Measurements from ENCODE around the gene TCIRG1.

TCIRG1 gene

DNA sequence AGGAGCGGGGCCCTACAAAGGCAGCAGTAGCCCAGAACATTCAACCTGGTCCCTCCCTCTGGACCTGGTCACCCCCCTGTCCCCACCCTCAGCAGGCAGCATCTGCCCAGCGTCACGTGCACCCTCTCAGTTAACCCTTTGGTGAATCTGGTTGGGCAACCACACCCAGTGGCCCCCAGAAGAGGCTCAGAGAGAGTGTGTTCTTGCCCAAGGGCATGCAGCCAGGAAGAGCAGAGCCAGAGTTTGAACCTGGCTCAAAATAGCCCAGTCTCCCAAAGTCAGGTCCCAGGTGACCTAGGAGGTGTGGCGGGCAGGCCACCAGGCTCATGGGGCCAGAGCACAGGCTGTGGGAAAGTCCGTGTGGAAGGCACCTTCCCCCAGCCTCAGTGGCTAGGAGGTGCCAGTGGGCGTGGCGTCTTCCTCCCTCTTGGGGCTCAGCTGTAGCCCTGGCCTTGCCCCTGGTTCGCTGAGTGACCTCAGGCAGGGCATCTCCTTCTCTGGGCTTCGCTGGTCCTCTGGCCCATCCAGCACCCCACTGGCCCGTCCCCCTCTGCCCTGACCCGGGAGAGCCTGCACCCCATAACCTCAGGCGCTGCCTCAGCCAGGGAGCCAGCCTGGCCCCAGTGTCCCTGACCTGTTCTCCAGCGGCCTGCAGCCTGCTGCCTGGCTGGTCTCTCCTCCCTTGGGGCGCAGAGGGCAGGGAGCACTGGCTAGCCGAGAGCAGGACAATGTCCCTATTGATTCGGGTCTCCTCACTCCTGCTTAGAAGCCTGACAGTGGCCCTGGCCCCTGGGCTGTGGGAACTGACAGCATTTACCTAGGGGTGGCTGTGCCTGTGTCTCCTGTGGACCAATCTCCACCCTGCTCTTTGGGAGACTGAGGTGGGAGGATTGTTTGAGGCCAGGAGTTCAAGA, 21.7 kb upstream of the TCIRG1 start:
- no peak for DNase-seq

DNA sequence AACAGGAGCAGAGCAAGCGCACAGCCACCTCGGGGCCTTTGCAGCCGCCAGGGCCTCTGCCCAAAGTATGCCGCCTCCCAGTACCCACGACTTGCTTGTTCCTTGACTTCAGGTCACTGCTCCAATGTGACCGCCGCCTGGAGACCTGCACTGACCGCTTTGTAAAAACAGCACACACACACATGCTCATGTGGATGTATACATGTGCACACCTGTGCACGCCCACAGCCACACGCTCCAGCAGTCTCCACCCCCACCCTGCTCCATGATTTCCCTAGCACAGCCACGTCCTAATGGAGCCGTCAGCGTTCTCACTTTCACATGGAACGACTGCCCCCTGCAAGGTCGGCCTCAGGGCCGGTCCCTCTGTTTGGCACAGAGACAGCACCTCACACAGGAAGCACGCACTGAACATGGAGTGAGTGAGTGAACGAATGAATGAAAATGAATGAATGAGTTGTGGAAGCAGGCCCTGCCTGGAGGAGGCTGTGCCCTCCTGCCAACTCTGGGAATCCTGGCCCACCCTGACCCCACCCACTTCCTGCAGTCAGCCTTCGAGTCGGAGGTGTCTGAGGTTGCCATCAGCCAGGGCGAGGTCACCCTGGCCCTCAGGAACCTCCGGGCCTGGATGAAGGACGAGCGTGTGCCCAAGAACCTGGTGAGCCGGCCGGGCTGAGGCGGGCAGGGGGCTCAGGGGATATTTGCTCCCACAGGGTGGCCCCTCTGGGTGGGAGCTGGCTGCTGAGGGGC, 20.7 kb upstream of the TCIRG1 start:
- no peak for DNase-seq

DNA sequence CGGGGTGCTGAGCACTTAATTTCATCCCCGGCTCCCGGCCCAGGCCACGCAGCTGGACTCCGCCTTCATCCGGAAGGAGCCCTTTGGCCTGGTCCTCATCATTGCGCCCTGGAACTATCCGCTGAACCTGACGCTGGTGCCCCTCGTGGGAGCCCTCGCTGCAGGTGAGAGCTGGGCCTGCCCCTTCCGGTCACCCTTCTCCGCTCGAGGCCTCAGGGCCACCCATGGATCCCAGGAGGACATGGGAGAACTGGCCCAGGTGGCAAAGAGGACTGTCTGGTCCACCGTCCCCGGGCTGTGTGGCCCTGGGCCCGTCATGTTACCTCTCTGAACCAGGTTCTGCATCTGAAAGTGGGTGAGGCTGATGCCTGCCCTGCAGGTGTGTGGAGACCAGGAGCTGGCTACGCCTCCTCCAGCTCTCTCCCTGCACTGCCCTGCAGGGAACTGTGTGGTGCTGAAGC, 20.1 kb upstream of the TCIRG1 start:
- DNase-seq, result no peak

DNA sequence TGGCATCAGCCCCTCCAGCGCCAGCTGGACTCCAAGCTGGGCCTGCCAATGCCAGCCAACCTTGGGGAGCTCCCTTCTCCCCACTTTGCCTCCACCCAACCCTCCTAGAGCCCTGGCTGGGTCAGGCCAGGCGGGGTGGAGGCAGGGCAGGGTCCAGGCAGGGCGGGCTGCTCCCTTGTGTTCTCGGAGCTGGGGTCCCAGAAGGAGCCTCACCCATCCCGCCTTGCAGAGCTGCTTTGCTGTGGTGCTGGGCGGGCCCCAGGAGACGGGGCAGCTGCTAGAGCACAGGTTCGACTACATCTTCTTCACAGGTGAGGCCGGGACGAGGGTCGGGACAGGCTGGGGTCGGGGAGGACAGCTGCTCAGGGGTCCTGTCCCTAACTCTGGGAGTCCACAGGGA, 19.3 kb upstream of the TCIRG1 start:
- no peak for DNase-seq

DNA sequence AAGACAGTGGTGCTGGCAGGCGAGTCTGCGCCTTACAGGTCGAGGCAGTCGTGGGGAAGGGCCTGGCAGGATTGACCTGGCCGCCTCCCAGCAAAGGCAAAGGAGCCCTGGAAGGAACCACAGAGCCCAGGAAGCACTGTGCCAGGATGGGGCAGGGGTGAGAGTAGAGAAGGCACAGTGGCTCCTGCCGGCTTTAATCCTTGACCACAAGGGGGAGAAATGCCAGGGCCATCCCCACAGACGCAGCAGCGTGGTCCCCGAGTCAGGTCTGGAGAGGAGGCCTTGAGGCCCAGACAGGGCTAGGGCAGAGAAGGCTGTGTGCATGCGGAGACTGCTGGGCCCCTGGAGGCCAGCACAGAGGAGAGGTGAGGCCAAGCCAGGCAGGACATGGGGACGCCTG, 18.2 kb upstream of the TCIRG1 start:
- no peak for DNase-seq

DNA sequence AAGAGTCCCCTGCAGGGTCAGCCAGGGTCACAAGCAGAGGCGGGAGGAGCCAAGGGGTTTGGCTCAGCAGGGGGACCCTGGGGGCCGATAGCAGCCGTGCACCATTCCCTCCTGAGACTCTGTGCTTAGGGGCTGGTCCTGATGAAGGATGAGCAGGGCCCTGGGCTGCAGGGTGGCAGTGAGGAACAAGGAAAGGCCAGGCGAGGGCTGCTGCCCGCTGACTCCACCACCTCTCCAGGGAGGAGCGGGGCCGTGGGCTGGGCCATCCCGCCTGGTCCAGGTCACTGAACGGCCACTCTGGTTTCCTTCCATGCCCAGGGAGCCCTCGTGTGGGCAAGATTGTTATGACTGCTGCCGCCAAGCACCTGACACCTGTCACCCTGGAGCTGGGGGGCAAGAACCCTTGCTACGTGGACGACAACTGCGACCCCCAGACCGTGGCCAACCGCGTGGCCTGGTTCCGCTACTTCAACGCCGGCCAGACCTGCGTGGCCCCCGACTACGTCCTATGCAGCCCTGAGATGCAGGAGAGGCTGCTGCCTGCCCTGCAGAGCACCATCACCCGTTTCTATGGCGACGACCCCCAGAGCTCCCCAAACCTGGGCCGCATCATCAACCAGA, 17.5 kb upstream of the TCIRG1 start:
- no peak for DNase-seq

DNA sequence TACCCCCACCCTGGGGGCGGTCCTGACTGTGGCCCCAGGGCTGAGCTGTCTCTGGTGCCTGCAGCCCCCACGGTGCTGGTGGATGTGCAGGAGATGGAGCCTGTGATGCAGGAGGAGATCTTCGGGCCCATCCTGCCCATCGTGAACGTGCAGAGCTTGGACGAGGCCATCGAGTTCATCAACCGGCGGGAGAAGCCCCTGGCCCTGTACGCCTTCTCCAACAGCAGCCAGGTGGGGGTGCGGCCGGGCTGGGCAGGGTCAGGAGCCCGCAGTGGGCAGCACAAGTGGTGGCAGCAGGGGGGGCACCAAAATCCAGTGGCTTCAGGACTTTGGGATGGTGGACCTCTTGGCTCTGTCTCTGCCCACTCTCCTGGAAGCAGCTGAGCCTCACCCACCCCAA, 16.3 kb upstream of the TCIRG1 start:
- no peak for DNase-seq

DNA sequence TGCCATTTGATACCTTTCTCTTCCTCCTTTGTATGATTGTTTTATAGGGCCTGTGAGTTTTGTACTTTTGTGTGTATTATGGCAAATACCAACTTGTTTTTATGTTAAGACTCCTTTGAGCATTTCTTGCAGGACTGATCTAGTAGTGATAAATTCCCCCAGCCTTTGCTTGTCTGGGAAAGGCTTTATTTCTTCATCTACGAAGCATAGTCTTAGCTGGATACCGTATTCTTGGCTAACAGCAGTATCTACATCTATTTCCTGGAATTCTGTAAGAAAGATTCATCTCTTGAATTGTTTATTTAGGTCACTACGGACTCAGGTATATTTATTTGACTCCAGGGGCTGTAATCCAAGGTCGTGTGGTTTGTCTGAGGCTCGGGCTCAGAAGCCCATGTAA, 14.3 kb upstream of the TCIRG1 start:
- DNase-seq, result no peak

DNA sequence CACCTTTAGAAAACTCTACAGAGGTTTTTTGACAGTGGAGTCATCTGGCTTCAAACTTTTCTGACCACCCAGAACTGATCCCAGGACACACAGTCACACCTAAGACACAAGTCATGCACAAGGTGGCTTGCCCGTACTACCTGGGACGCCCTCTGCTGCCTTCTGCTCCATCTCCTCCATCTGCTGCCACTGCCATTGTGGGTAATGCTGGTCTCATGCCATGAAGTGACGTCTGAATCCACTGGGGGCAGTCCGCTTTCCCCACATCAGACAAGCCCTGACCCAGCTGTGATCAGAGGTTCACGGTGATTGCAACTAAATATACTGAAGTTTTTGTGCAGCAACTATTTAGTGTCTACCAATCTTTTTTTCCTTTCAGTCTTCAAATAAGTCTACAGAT, 13.8 kb upstream of the TCIRG1 start:
- no peak for DNase-seq

DNA sequence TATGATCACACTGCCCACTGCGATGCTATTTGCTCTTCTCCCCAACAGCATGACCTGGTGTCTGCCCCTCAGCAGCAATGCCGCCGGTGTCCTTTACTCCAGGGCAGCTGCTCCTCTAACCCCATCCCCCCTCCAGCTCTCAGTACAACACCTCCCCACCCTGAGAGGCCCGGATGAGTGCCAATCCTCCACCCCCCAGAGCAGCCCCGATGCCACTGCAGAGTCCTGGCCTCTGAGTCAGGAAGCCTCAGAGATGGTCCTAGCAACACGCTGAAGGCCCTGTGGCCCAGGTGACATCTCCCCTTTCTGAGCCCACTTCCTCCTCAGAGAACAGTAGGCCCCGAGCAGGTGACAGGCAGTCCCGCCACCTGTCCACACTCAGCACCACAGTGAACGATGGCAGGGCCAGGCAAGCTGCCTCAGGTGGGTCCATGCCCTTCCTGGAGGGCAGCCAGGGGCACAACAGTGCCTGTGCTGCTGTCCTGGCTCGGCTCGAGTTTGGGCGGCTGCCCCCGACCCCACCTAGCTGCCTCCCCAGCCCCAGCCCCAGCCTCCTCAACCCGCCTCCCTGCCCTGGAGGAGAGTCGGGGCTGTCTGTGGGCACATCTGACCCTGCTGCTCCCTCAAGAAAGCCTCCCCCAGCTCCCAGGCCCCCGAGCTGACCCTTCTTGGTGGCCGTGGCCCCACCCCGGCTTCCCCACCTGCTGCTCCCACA, 12.3 kb upstream of the TCIRG1 start:
- no peak for DNase-seq

DNA sequence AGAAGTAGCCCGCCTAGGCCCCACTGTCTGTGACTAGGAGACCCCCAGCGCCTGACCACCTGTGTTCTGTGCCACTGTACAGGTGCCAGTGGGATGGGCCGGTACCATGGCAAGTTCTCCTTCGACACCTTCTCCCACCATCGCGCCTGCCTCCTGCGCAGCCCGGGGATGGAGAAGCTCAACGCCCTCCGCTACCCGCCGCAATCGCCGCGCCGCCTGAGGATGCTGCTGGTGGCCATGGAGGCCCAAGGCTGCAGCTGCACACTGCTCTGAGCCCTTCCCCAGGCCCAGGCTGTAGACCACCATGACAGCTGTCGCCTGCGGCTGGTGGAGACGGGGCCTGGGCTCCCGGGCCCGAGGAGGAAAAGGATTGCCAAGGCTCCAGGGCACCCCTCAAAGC, 11.2 kb upstream of the TCIRG1 start:
- no peak for DNase-seq

DNA sequence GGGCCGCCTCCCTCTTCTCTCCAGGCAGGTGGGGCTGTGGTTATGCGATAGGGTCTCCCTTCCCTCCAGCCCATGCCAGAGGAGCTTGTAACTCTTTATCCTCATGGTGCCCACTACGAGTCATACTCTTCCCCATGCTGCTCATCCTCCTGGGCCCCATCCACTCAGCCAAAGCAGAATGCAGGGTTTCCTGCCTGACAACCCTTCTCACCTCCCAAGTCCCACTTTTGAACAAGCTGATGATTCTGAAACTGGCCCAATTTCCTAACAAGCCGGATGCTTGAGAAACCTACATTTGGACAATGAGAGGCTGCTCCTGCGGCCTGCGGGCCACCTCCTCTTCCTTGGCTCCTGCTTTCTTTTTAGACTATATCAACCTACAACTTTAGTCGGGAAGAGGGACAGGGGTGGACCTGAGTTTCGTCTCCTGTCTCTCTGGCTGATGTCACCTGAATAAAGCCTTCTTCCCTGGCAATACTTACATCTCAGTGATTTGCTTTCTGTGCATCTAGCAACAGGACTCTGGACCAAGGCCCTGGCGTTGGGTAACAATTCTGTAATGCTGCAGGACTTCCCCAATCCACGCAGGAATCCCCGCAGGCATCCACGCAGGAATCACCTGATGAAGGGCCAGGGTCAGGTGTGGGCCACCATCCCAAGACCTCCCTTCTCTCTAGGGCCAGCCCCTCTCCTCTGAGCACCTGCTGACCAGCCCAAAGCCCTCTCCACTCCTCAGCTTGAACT, 9.9 kb upstream of the TCIRG1 start:
- no peak for DNase-seq

DNA sequence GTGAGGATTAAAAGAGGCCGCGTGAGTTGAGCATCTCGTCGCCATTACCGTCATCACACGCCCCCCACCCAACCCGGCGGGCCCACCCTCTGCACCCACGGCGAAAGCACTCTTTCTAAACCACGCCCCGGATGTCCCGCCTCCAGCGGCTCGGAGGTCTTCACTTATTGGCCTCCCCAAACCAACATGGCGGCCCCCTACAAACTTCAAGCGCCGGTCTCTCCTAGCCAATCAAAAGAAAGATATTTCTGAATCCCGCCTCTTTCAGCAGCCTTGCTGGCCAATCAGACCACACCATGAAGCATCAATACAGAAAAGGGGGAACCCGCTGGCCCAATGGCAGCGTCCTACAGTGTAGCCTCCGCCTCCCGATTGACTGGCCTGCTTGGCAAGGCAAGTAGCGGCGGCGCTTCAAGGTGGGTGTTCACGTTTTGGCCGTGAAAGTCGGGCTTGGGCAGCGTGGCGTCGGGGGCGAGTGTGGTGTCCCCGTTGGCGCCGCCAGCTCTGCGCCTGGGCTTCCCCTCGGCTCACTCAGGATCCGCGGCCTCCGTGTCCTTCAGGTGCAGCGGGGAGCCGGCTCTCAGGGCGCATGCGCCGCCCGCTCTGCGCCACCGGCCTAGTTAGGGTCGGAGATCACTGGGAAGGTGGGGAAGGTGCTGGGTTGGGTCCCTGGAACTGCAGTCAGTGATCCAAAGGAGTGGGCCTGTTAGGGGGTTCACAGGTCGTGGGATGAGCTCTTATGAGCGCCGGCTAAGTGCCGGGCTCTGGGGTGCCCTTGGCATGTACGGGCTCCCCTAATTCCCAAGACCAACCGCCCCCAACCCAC, 8.3 kb upstream of the TCIRG1 start, which contains the start of gene NDUFS8:
NDUFS8 (plus strand) TSS at position 364 of the 826 bp plus-strand sequence. CDS start 1,471 bp downstream, outside the sequence.
- DNase-seq, result peak; percentile 96

DNA sequence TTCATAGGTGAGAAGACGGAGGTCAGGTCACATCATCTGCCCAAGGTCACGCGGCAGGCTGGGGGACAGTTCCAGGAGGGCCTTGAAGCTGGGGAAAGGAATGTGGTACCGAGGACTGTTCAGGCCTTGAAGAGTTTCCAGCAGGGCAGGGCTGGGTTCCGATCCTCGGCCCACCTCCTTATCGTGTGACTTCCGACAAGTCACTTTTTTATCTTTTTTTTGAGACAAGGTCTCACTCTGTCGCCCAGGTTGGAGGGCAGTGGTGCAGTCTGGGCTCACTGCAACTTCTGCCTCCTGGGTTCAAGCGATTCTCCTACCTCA, 7.7 kb upstream of the TCIRG1 start:
- no peak for DNase-seq

DNA sequence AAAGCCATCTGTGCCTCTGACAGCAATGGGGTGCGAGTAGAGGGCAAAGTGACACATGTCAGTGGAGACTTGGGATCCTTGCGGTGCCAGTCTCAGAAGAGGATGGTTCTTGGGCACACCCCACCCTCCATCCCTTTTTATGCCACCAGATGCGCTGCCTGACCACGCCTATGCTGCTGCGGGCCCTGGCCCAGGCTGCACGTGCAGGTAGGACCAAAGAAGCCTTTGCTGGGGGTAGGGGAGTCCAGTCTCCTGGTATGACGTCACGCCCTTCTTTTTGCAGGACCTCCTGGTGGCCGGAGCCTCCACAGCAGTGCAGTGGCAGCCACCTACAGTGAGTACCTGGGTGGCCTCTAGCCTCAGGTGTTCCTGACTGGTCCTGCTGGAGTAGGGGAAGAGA, 6.8 kb upstream of the TCIRG1 start:
- no peak for DNase-seq

DNA sequence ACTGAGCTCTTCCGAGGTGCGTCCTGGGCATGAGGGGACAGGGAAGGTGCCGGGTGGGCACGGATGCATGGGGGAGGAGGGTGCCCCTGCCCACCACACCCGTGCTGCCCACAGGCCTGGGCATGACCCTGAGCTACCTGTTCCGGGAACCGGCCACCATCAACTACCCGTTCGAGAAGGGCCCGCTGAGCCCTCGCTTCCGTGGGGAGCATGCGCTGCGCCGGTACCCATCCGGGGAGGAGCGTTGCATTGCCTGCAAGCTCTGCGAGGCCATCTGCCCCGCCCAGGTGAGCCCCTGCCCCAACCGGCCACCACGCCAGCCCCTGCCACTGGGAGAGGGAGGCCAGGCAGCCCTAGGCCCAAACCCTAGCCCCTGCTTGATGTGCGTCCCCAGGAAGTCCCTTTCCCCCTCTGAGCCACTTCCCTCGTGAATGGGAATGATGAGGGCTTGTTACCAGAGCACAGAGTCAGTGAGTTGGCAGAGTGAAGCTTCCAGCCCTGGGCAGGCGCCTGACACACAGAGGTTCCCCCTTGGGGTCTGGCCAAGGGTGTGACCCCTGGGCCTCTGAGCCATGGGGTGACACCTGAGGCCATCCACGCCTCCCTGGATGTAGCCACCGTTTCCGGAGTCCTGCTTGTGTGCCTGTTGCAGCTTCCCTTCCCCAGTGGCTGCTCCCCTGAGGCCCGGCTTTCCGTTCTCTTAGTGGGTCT, 5.7 kb upstream of the TCIRG1 start:
- DNase-seq, result no peak

DNA sequence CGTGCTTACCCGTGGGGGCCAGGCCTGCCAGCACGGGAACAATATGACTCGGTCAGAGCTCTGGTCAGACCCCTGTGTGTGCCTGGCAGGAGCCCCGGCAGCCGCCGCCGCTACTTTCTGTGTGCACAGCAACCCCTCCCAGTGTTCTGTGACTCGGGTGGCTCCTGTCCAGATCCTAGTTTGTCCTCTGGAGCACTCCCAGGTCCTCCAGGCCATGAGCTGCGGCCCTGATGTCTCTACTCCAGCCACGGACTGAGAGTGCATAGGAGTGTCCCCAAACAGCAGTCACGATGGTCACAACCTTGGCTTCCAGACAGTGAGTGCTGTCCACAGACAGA, 5.1 kb upstream of the TCIRG1 start:
- DNase-seq, result no peak

DNA sequence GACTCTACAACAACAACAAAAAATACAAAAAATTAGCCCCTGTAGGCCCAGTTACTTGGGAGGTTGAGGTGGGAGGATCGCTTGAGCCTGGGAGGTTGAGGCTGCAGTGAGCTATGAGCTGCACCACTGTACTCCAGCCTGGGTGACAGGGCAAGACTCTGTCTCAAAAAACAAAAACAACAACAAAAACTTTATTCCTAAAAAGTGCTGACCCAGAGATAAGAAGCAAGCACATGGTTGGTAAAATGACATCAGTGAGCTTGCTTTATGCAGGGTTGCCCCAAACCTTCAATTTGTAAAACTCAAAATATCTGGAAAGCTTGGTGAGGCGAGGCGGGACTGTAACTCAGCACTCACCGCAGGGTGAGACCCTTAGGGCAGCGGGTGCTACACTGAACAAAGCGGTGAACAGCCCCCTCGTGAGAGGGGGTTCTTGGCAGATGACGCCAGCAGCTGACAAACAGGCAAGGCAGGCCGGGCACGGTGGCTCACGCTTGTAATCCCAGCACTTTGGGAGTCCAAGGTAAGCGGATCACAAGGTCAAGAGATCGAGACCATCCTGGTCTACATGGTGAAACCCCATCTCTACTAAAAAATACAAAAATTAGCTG, 3.5 kb upstream of the TCIRG1 start:
- no peak for DNase-seq

DNA sequence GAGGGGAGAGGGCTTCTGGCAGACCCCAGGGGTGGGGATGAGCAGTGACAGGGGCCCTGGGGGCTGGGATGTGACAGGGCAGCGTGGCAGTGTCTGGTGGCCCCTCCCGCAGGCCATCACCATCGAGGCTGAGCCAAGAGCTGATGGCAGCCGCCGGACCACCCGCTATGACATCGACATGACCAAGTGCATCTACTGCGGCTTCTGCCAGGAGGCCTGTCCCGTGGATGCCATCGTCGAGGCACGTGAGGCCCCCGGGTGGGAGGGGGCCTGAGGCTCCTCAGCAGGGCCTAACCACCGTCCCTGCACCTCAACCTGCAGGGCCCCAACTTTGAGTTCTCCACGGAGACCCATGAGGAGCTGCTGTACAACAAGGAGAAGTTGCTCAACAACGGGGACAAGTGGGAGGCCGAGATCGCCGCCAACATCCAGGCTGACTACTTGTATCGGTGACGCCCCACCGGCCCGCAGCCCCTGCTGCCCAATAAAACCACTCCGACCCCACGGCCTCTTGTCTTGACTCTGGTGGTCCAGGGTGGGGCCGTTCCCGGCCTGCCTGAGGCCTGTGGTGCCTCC, 2.6 kb upstream of the TCIRG1 start:
- DNase-seq, result no peak

DNA sequence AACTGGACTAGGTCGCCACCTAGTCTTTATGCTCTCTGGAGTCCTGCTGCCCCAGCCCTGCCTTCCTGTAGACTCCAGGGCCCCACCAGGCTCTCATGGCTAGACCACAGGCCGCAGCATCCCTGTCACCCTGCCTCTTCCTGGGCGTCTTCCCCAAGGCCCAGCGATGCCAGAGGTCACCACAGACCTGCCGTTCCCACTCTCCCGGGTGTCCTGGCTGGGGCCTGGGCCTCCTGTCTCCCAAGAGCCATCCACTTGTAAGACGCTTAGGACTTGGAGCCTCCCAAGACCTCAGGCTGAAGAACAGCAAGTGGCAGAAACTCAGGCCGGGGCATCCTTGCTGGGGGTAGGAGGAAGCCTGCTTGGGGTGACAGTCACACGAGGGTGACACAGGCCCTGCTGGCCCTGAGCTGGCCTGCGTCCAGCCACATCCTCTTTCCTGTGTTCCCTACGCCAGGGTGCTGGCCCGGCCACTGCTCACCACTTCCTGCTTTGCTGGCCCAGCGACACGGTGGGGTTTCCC, 2.0 kb upstream of the TCIRG1 start:
- no peak for DNase-seq

Measured in NCI-H187 treated with DMSO at 0.1 percent for 48 hours (cell line).